AG08396 (cell line): ENCODE results near the gene THOP1.

Experiments used
- DNase-seq: peaks from one replicate; pipeline ENCODE4 v3.0.0; 2012; ENCODE audit warnings: low spot score, mixed read lengths

THOP1 gene

GRCh38 chr19:2762783-2763496 lies 22.4 kb upstream of the THOP1 start:
- DNase-seq, result no peak

- DNase-seq, result no peak
Measured at GRCh38 chr19:2763687-2764086, 21.6 kb upstream of the THOP1 start.

- DNase-seq, result no peak
Measured at GRCh38 chr19:2764945-2765344, 20.4 kb upstream of the THOP1 start.

GRCh38 chr19:2765376-2765775 lies 19.9 kb upstream of the THOP1 start:
- no peak for DNase-seq

GRCh38 chr19:2766594-2767372 lies 18.5 kb upstream of the THOP1 start:
- no peak for DNase-seq

- DNase-seq, result no peak
Measured at GRCh38 chr19:2767688-2768087, 17.6 kb upstream of the THOP1 start.

- no peak for DNase-seq
Measured at GRCh38 chr19:2768365-2769132, 16.8 kb upstream of the THOP1 start.

- DNase-seq, result no peak
Measured at GRCh38 chr19:2769218-2769617, 16.1 kb upstream of the THOP1 start.

- peak; percentile 82 for DNase-seq
Measured at GRCh38 chr19:2770055-2771013, 15.0 kb upstream of the THOP1 start.

GRCh38 chr19:2771786-2772674 lies 13.3 kb upstream of the THOP1 start:
- DNase-seq, result no peak

- DNase-seq, result no peak
Measured at GRCh38 chr19:2774083-2774679, 11.1 kb upstream of the THOP1 start.

- no peak for DNase-seq
Measured at GRCh38 chr19:2774953-2775555, 10.2 kb upstream of the THOP1 start.

- DNase-seq, result no peak
Measured at GRCh38 chr19:2775556-2776430, 9.5 kb upstream of the THOP1 start.

- no peak for DNase-seq
Measured at GRCh38 chr19:2777952-2778683, 7.2 kb upstream of the THOP1 start.

GRCh38 chr19:2779121-2779740 lies 6.1 kb upstream of the THOP1 start:
- DNase-seq, result no peak

GRCh38 chr19:2780284-2780683 lies 5.0 kb upstream of the THOP1 start:
- DNase-seq, result no peak

- DNase-seq, result no peak
Measured at GRCh38 chr19:2782329-2782935, 2.9 kb upstream of the THOP1 start.
